GM12801 (cell line): ENCODE data around the gene OR2F2.

ENCODE experiments used
- TF ChIP-seq, protein P1 (sequence below): IDR thresholded peaks from one replicate; pipeline ENCODE4 v1.5.1; 2011; ENCODE audit warnings: control low read depth; ENCODE audit not compliant: insufficient read length; ENCODE audit errors: extremely low read depth

Gene OR2F2

DNA sequence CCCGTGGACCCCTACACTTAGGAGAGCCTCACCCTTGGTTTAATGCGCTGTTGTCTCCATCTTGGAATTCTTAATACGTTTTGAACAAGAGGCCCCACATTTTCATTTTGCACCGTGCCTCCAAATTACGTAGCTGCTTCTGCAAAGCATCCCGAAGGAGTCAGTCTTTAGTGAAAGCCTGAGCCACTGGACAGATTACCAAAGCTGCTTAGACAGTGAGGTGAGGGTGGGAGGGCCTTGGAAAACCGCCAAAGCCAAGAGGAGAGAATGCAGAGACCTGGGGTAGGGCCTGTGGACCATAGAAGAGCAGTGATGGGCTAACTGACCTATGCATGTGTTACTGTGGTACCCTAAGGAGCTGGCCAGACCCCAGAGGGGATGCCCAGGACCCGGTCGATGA, 28.9 kb upstream of the OR2F2 start:
- TF ChIP-seq, protein P1, sequence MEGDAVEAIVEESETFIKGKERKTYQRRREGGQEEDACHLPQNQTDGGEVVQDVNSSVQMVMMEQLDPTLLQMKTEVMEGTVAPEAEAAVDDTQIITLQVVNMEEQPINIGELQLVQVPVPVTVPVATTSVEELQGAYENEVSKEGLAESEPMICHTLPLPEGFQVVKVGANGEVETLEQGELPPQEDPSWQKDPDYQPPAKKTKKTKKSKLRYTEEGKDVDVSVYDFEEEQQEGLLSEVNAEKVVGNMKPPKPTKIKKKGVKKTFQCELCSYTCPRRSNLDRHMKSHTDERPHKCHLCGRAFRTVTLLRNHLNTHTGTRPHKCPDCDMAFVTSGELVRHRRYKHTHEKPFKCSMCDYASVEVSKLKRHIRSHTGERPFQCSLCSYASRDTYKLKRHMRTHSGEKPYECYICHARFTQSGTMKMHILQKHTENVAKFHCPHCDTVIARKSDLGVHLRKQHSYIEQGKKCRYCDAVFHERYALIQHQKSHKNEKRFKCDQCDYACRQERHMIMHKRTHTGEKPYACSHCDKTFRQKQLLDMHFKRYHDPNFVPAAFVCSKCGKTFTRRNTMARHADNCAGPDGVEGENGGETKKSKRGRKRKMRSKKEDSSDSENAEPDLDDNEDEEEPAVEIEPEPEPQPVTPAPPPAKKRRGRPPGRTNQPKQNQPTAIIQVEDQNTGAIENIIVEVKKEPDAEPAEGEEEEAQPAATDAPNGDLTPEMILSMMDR, result no peak

DNA sequence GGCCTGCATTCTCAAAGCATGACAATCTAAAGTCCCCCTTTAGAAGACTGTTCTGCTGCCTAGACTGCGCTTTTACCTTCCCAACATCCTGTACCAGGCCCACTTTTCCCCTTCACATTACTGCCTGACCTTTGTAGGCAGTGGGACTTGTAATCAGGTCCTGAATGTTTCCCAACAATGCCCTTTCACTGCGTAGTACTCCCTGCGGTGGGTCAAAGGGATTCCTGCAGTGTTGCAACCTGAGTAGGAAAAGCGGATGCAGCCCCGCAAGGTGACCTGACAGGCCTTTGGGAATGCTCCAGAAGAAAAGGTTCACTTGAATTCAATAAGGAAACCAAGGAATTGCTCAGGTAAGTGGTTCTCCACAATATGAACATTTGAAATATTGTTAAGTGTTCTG, 28.1 kb upstream of the OR2F2 start:
- TF ChIP-seq, protein P1, result no peak

DNA sequence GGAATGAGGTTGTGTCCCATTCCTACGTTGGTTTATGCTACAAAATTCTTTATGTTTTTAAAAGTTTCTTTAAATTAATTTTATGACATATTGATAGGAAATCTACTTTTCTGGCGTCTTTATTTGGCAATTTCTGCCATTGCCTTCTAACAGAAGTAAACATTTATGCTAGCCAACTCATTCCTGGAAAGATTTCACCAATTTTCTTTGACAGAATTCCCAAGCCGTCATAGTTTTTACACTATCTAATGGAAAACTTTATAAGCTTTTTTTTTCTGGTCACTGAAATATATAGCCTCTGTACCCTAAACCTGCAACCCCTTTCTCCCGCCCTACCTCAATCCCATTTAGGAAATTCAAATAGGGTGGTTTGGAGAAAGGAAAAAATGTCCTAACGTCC, 26.9 kb upstream of the OR2F2 start:
- TF ChIP-seq, protein P1, result no peak

DNA sequence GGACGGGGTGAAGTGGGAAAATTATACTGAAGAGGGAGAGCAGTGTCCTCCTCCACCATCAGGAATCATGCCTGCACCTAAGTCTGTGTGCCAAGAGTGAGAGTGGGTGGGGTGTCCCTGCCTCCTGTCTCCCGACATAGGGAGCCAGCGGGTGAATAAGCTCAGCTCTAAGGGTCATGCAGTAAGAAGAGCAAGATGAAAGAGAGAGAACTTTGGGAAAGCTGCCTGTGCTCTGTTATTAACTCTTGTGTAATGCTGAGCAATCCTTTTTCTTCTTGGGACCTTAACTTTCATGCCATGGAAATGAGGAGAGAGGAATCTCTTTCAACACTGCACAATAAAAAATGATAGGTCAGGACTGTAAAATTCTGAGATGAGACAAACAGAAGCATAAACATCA, 25.2 kb upstream of the OR2F2 start:
- TF ChIP-seq, protein P1, result no peak

DNA sequence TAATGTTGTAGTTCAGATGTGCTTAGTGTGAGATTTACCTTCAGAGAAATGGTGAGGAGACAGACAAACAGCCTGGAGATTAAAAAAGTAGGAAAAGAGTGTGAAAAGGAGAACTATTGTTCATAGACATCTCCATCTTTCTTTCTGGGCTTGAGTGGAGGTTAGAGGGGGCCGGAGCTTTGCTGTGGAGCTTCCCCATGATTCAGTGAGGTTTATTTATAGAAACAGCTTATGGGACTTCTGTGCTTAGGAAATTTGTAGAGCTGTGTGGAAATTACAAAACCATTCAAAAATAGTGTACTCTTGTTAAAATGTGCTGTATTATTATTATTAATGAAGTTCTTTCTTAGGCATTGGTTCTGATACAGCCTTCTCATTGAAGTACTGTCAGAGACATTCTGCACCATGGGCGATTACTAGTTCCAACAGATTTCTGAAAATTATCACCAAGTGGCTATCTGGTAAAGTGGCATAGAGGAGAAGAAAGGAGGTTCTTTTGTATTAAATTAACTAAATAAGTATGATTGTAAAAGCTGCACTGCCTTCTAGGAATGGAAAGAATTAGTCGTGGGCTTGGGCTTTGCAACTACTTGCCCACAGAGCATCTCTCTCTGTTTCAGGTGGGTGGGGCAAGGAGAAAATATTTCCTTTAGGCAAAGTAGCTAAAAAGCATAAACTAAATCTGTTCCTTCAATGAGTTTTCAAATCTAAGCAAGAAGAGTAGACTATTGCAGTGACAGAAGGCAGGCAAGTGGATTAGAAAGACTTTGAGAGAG, 24.4 kb upstream of the OR2F2 start:
- TF ChIP-seq, protein P1, result no peak

DNA sequence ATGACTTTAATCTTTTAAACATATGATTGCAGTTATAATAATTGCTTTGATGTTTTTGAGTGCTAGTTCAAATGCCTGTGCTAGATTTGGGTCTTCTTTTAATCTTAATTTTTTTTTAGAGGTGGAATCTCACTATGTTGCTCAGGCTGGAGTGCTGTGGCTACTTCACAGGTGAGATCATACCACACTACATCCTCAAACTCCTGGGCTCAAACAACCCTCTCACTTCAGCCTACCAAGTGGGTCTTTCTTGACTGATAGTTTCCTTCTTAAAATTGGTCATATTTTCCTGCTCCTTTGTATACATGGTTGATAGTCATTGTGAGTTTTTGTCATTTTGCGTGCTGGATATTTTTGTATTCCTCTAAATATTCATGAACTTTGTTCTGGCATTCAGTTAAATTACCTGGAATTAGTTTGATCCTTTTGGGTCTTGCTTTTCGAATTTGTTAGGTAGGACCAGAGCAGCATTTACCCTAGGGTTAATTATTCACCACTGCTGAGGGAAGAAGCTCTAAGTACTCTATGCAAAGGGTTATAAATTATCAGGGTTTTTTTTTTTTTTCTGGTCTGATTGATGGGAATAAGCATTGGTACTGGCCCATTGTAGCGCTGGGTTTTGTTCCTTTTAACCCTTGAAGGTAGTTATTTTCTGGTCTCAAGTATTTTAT, 21.0 kb upstream of the OR2F2 start:
- TF ChIP-seq, protein P1, result no peak

DNA sequence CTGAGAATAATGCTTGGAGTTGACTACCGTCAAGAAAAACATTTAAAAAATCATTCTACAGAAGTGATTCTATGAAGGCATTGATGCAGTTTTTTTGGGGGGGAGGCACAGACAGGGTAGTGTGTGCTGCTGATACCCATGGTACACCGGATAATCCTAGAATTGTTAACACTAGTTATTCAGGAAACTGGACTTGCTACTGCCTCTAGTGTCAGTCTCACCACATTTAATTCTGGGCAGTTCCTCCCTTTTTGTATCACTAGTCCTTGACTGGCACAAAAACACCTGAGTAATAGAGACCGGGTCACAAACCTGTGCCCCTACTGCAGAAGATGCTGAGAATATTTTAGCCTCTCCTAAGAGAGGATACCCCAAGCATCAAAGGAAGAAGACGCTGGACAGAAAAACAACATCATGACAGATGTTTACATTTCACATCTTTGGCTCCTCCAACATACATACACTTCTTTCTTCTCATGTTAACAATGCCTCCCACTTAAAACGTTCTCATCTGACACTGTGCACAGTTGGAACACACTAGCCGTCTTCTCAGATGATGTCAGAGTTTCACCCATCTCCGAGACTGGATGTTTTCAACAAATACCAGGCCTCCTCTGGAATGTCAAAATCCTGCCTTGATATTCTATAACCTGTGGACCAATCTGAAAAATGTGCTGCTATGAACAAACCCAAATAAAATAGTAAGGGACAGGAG, 19.9 kb upstream of the OR2F2 start:
- TF ChIP-seq, protein P1, result no peak
